GM12878 (cell line): ENCODE results near the gene SHC4. TPM values are rescaled to one million over a fixed set of nuclear protein-coding genes. Genes with fewer than 3 reads are reported as not detected.

Experiments
- ATAC-seq: fragments of 200-7000 bp; cut with Tn5 transposase; 3 replicates; pipeline ENCODE4 v1.9.1; 2020; ENCODE audit warnings: mild to moderate bottlenecking, moderate library complexity
- BruUV-seq: library from RNA; stranded (reverse); fragments of 400-500 nt; replicated peaks from 2 replicates; lab custom pipeline; 2021; lab: Mats Ljungman, UMichigan
- CTCF ChIA-PET: fragments of 300-600 bp; sonication (Branson Sonifier 250); formaldehyde crosslinking; extraction: SDS; loops from one replicate; lab custom pipeline; 2021; ENCODE audit warnings: inconsistent platforms; lab: Yijun Ruan, JAX
- POLR2A ChIA-PET: fragments of 350-600 bp; formaldehyde crosslinking; extraction: SDS; loops from one replicate; lab custom pipeline; 2021; ENCODE audit warnings: inconsistent platforms; lab: Charles Lee
- RAD21 ChIA-PET: fragments of 300-600 bp; sonication (Branson Sonifier 250); formaldehyde crosslinking; loops from one replicate; lab custom pipeline; 2023; ENCODE audit warnings: antibody characterized with exemption; ENCODE audit not compliant: unreplicated experiment; lab: Charles Lee
- SMC1A ChIA-PET: fragments of 300-600 bp; sonication (Branson Sonifier 250); formaldehyde crosslinking; loops from one replicate; lab custom pipeline; 2023; ENCODE audit not compliant: unreplicated experiment, uncharacterized antibody; lab: Charles Lee
- DNase-seq: peaks from one replicate; pipeline ENCODE4 v3.0.0-alpha.2; 2011; ENCODE audit warnings: low read depth, low spot score
- FAIRE-seq: peaks from 3 replicates; lab custom pipeline; 2011; peaks lifted over from hg19 to GRCh38; lab: Jason Lieb, UNC
- H2AFZ ChIP-seq: 2 replicates; pipeline ENCODE4 v1.6.0; 2011; ENCODE audit warnings: low read depth, low read length, control low read depth; ENCODE audit not compliant: control insufficient read depth
- H3K27ac ChIP-seq: 2 replicates; pipeline ENCODE4 v1.5.1; 2011; ENCODE audit warnings: control low read depth; ENCODE audit not compliant: control insufficient read depth, insufficient read depth
- H3K27me3 ChIP-seq, 2 experiments: replicated peaks in 1 of 2; 2 replicates each; pipeline versions ENCODE4 v1.6.0 to v1.6.1; 2011; ENCODE audit warnings: low read length in 1 of 2; ENCODE audit not compliant: control insufficient read depth in 2 of 2, insufficient read depth in 2 of 2
- H3K36me3 ChIP-seq, 2 experiments: 2 replicates each; pipeline ENCODE4 v1.5.1; 2011; ENCODE audit warnings: low read length in 1 of 2; ENCODE audit not compliant: control insufficient read depth in 2 of 2, insufficient read depth in 2 of 2
- H3K4me1 ChIP-seq: 2 replicates; pipeline ENCODE4 v1.6.1; 2011; ENCODE audit warnings: mild to moderate bottlenecking, low read length, moderate library complexity, mixed read lengths; ENCODE audit not compliant: control insufficient read depth, insufficient read depth
- H3K4me2 ChIP-seq: 2 replicates; pipeline ENCODE4 v1.6.0; 2011; ENCODE audit warnings: control low read depth; ENCODE audit not compliant: control insufficient read depth, insufficient read depth
- H3K4me3 ChIP-seq: fragments of 200-600 bp; sonication (generic); 2 replicates; pipeline ENCODE4 v1.5.1; 2016
- H3K79me2 ChIP-seq: 2 replicates; pipeline ENCODE4 v1.6.0; 2011; ENCODE audit warnings: low read length; ENCODE audit not compliant: control insufficient read depth, insufficient read depth
- H3K9ac ChIP-seq: 2 replicates; pipeline ENCODE4 v1.8.0; 2011; ENCODE audit warnings: low read length, control low read depth, mixed read lengths; ENCODE audit not compliant: control insufficient read depth, insufficient read depth
- H3K9me3 ChIP-seq: replicated peaks from 3 replicates; pipeline ENCODE4 v1.5.1; 2011; ENCODE audit warnings: mild to moderate bottlenecking, low read length; ENCODE audit not compliant: control insufficient read depth, insufficient read depth
- H4K20me1 ChIP-seq: 2 replicates; pipeline ENCODE4 v1.6.0; 2011; ENCODE audit not compliant: control insufficient read depth, insufficient read depth
- ATF7 ChIP-seq: fragments of 450-650 bp; IDR thresholded peaks from 2 replicates; pipeline ENCODE4 v1.6.1; 2016; ENCODE audit warnings: low read depth, mild to moderate bottlenecking
- CHD2 ChIP-seq: IDR thresholded peaks from 2 replicates; pipeline ENCODE4 v1.6.1; 2011; ENCODE audit warnings: low read depth, low read length, improper control_type of control experiment, borderline replicate concordance
- FOXM1 ChIP-seq: IDR thresholded peaks from 2 replicates; pipeline ENCODE4 v1.6.1; 2012; ENCODE audit warnings: low read depth, mild to moderate bottlenecking, inconsistent platforms, low read length, moderate library complexity
- LARP7 ChIP-seq: fragments of 450-650 bp; IDR thresholded peaks from 2 replicates; pipeline ENCODE4 v1.6.1; 2017; ENCODE audit warnings: mild to moderate bottlenecking
- MYB ChIP-seq: fragments of 150-350 bp; IDR thresholded peaks from 2 replicates; pipeline ENCODE4 v1.6.1; 2014; ENCODE audit warnings: mild to moderate bottlenecking, low read depth, low read length, borderline replicate concordance
- NR2C2 ChIP-seq: IDR thresholded peaks from 2 replicates; pipeline ENCODE4 v1.6.1; 2011; ENCODE audit warnings: borderline replicate concordance, low read depth; ENCODE audit not compliant: control insufficient read depth, insufficient read length
- PML ChIP-seq: IDR thresholded peaks from 2 replicates; pipeline ENCODE4 v1.6.1; 2012; ENCODE audit warnings: low read length, inconsistent platforms
- SIN3A ChIP-seq: IDR thresholded peaks from 2 replicates; pipeline ENCODE4 v1.6.1; 2012; ENCODE audit warnings: low read depth, low read length, improper control_type of control experiment
- STAT1 ChIP-seq: fragments of 450-650 bp; conservative IDR thresholded peaks from 2 replicates; pipeline ENCODE4 v1.6.1; 2014; ENCODE audit warnings: antibody characterized with exemption, mild to moderate bottlenecking
- ZNF384 ChIP-seq: IDR thresholded peaks from 2 replicates; pipeline ENCODE4 v1.6.1; 2012; ENCODE audit warnings: low read depth, mild to moderate bottlenecking, low read length, improper control_type of control experiment, borderline replicate concordance
- ZSCAN29 ChIP-seq: fragments of 450-650 bp; IDR thresholded peaks from 2 replicates; pipeline ENCODE4 v1.6.1; 2017; ENCODE audit warnings: mild to moderate bottlenecking, moderate library complexity
- WGBS: methylation state at CpG from one replicate; pipeline ENCODE4 v1.1.6; 2016; ENCODE audit warnings: low lambda C conversion rate; ENCODE audit not compliant: insufficient replicate concordance, insufficient coverage; ENCODE audit errors: missing lambda C conversion rate; 5-methylcytosine and 5-hydroxymethylcytosine counted together
- in situ Hi-C: fragments of 300-500 bp; cut with MboI; formaldehyde crosslinking; loops from 9 replicates; pipeline ENCODE4 v1.14.3; 2018; ENCODE audit warnings: mixed read lengths
- intact Hi-C: fragments of 100-400 bp; cut with micrococcal nuclease; formaldehyde crosslinking; loops from one replicate; pipeline ENCODE4 v1.14.2; 2022; ENCODE audit not compliant: unreplicated experiment
- polyA plus RNA-seq, 11 experiments: library from polyadenylated mRNA; depleted of rRNA in 4 of 11; unstranded in 6 of 11; stranded (reverse) in 5 of 11; fragments of >200 nt; fragmentation: Nextera tagmentation in 4 of 11; fragmentation: Illumina TruSeq in 1 of 11; extraction: Ambion mirVana in 4 of 11; extraction: Trizol in 1 of 11; gene quantifications; 1 replicate in 1 of 11; 2 replicates in 10 of 11; pipeline versions ENCODE4 v1.2.1 to v1.2.3, GENCODE V29; 2011 to 2016; ENCODE audit warnings: inconsistent platforms in 2 of 11, missing spikeins in 2 of 11, low read depth in 1 of 11
- total RNA-seq, 4 experiments: library from RNA; depleted of rRNA in 3 of 4; stranded (reverse); fragments of >200 nt in 3 of 4; fragmentation: Illumina TruSeq in 1 of 4; extraction: Trizol in 1 of 4; gene quantifications; 2 replicates each; pipeline versions ENCODE4 v1.2.1 to v1.2.3, GENCODE V29; 2013 to 2021
- TF ChIP-seq, protein P1 (sequence below): IDR thresholded peaks from 2 replicates; pipeline ENCODE4 v1.6.1; 2012; ENCODE audit warnings: improper control_type of control experiment, low read depth, low read length; ENCODE audit not compliant: insufficient replicate concordance
- TF ChIP-seq, protein P2 (sequence below): IDR thresholded peaks from 2 replicates; pipeline ENCODE4 v1.6.1; 2011; ENCODE audit warnings: low read depth, mild to moderate bottlenecking, low read length, moderate library complexity, borderline replicate concordance; ENCODE audit errors: extremely low read depth

Gene SHC4
- total and polyA plus RNA-seq, 10 of the 15 experiments (the other 5 are each of a cell fraction or from before 2014, with no cell fraction given): 0.04 to 0.87 (median 0.14) TPM

- TF ChIP-seq, protein P1, sequence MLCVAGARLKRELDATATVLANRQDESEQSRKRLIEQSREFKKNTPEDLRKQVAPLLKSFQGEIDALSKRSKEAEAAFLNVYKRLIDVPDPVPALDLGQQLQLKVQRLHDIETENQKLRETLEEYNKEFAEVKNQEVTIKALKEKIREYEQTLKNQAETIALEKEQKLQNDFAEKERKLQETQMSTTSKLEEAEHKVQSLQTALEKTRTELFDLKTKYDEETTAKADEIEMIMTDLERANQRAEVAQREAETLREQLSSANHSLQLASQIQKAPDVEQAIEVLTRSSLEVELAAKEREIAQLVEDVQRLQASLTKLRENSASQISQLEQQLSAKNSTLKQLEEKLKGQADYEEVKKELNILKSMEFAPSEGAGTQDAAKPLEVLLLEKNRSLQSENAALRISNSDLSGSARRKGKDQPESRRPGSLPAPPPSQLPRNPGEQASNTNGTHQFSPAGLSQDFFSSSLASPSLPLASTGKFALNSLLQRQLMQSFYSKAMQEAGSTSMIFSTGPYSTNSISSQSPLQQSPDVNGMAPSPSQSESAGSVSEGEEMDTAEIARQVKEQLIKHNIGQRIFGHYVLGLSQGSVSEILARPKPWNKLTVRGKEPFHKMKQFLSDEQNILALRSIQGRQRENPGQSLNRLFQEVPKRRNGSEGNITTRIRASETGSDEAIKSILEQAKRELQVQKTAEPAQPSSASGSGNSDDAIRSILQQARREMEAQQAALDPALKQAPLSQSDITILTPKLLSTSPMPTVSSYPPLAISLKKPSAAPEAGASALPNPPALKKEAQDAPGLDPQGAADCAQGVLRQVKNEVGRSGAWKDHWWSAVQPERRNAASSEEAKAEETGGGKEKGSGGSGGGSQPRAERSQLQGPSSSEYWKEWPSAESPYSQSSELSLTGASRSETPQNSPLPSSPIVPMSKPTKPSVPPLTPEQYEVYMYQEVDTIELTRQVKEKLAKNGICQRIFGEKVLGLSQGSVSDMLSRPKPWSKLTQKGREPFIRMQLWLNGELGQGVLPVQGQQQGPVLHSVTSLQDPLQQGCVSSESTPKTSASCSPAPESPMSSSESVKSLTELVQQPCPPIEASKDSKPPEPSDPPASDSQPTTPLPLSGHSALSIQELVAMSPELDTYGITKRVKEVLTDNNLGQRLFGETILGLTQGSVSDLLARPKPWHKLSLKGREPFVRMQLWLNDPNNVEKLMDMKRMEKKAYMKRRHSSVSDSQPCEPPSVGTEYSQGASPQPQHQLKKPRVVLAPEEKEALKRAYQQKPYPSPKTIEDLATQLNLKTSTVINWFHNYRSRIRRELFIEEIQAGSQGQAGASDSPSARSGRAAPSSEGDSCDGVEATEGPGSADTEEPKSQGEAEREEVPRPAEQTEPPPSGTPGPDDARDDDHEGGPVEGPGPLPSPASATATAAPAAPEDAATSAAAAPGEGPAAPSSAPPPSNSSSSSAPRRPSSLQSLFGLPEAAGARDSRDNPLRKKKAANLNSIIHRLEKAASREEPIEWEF: no peak
- no peak for TF ChIP-seq ATF7
- TF ChIP-seq ZSCAN29: no peak
- TF ChIP-seq NR2C2: no peak
Observed at GRCh38 chr15:48914717-48915116, 49.0 kb downstream of the SHC4 start (continued).

DNA sequence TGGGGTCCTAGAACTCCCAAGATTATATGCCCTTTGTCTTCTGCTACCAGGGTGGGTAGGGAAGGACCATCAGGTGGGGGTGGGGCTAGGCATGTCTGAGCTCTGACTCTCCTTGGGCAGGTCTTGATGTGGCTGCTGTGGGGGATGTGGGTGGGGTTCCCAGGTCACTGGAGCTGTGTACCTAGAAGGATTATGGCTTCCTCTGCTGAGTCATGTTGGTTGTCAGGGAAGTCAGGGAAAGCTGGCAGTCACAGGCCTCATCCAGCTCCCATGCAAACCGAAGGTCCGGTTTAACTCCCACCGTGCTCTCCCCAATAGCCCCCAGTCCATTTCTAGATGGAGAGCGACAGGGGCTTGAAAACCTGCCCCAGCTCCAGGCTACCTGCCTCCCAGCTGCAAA is 50.6 kb downstream of the SHC4 start:
- no peak overlapping the region for H3K27ac ChIP-seq
- in situ Hi-C loops (no loop called here), intact Hi-C loops (loop anchor here (5.0 kb wide), 1 partner anchor 59 kb away; no protein-coding TSS in a partner anchor)
- no peaks in the 10 kb centered on the region for H3K36me3 ChIP-seq
- WGBS: 71% methylated on average over 4 of the region's 4 CpGs
- H4K20me1 ChIP-seq: no peaks in the 10 kb centered on the region
- ChIA-PET POLR2A (no interaction called here), CTCF (interaction anchor here (1.7 to 2.5 kb wide), 2 partner anchors 32 to 51 kb away, joined by 5 to 7 read pairs; no protein-coding TSS in a partner anchor), RAD21 (interaction anchor here (1.5 to 2.0 kb wide), 2 partner anchors 27 to 35 kb away, joined by 4 to 5 read pairs; partner anchors contain the start of gene EID1), SMC1A (interaction anchor here (1.4 kb wide), 1 partner anchor 53 kb away, joined by 3 read pairs; no protein-coding TSS in a partner anchor)
- no TSS peak for BruUV-seq
- H3K4me1 ChIP-seq: no peaks in the 10 kb centered on the region
- ATAC-seq: no peak
- H3K79me2 ChIP-seq: no peaks in the 10 kb centered on the region
- H3K9ac ChIP-seq: no peak overlapping the region
- TF ChIP-seq, protein P2, sequence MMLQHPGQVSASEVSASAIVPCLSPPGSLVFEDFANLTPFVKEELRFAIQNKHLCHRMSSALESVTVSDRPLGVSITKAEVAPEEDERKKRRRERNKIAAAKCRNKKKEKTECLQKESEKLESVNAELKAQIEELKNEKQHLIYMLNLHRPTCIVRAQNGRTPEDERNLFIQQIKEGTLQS: no peak
- TF ChIP-seq STAT1: no peak
- no peak for TF ChIP-seq ZNF384
- TF ChIP-seq CHD2: no peak
- TF ChIP-seq MYB: no peak
- TF ChIP-seq PML: no peak
- TF ChIP-seq LARP7: no peak
- TF ChIP-seq SIN3A: no peak
- no peak for TF ChIP-seq FOXM1
- no peak for DNase-seq
- H3K9me3 ChIP-seq: no peaks in the 10 kb centered on the region
- no peak overlapping the region for H3K4me3 ChIP-seq
- no peak overlapping the region for H3K4me2 ChIP-seq
- H2AFZ ChIP-seq: no peak overlapping the region
- no peaks in the 10 kb centered on the region for H3K27me3 ChIP-seq
- FAIRE-seq: no peak
